IPS-18a (cell line): ENCODE measurements around the gene KPTN.
A peak's percentile ranks its signal among the peaks of the same experiment; 100 is the strongest.

ENCODE experiments used
- H3K27ac ChIP-seq: one replicate; pipeline ENCODE4 v1.5.1; 2013; ENCODE audit warnings: low read length
- H3K27me3 ChIP-seq: one replicate; pipeline ENCODE4 v1.6.1; 2013; ENCODE audit warnings: mild to moderate bottlenecking, low read length; ENCODE audit not compliant: control insufficient read depth, insufficient read depth
- H3K36me3 ChIP-seq: one replicate; pipeline ENCODE4 v1.6.1; 2013; ENCODE audit warnings: low read depth, low read length; ENCODE audit not compliant: control insufficient read depth
- H3K4me1 ChIP-seq: one replicate; pipeline ENCODE4 v1.6.1; 2013; ENCODE audit warnings: low read depth, low read length; ENCODE audit not compliant: control insufficient read depth
- H3K4me3 ChIP-seq: one replicate; pipeline ENCODE4 v1.5.1; 2013; ENCODE audit warnings: low read length
- H3K9ac ChIP-seq: one replicate; pipeline ENCODE4 v1.6.1; 2013; ENCODE audit warnings: mild to moderate bottlenecking, low read length, moderate library complexity
- H3K9me3 ChIP-seq: one replicate; pipeline ENCODE4 v1.6.1; 2013; ENCODE audit warnings: low read depth, low read length; ENCODE audit not compliant: control insufficient read depth

KPTN gene

GRCh38 chr19:47436712-47437401 lies 47.2 kb downstream of the KPTN start:
- no peaks in the 10 kb centered on the region for H3K27me3 ChIP-seq

GRCh38 chr19:47435883-47436417 lies 48.1 kb downstream of the KPTN start:
- Histone ChIP-seq H3K4me3 (no peak overlapping the region), H3K36me3 (no peaks in the 10 kb centered on the region), H3K27me3 (no peaks in the 10 kb centered on the region), H3K9me3 (no peaks in the 10 kb centered on the region), H3K9ac (no peak overlapping the region), H3K27ac (no peak overlapping the region), H3K4me1 (no peaks in the 10 kb centered on the region)

More at GRCh38 chr19:47436712-47437401, 47.2 kb downstream of the KPTN start:
- Histone ChIP-seq H3K9me3 (no peaks in the 10 kb centered on the region), H3K27ac (no peak overlapping the region), H3K4me1 (no peaks in the 10 kb centered on the region), H3K4me3 (no peak overlapping the region), H3K9ac (no peak overlapping the region), H3K36me3 (no peaks in the 10 kb centered on the region)

GRCh38 chr19:47435196-47435595 lies 48.8 kb downstream of the KPTN start:
- Histone ChIP-seq H3K27ac (no peak overlapping the region), H3K27me3 (peaks cover 6% of the 10 kb centered on the region), H3K36me3 (no peaks in the 10 kb centered on the region), H3K9ac (no peak overlapping the region), H3K4me1 (no peaks in the 10 kb centered on the region), H3K9me3 (no peaks in the 10 kb centered on the region), H3K4me3 (no peak overlapping the region)

- Histone ChIP-seq H3K27ac (no peak overlapping the region), H3K9me3 (no peaks in the 10 kb centered on the region), H3K4me3 (no peak overlapping the region), H3K9ac (no peak overlapping the region), H3K36me3 (no peaks in the 10 kb centered on the region), H3K27me3 (peaks cover 16% of the 10 kb centered on the region), H3K4me1 (no peaks in the 10 kb centered on the region)
Measured at GRCh38 chr19:47434088-47434487, 49.9 kb downstream of the KPTN start.

GRCh38 chr19:47433121-47433520 lies 50.9 kb downstream of the KPTN start:
- Histone ChIP-seq H3K4me3 (no peak overlapping the region), H3K27ac (no peak overlapping the region), H3K4me1 (no peaks in the 10 kb centered on the region), H3K9me3 (no peaks in the 10 kb centered on the region), H3K9ac (no peak overlapping the region), H3K36me3 (no peaks in the 10 kb centered on the region), H3K27me3 (peaks cover 18% of the 10 kb centered on the region)

GRCh38 chr19:47432499-47432898 lies 51.5 kb downstream of the KPTN start:
- no peaks in the 10 kb centered on the region for H3K9me3 ChIP-seq
- no peak overlapping the region for H3K27ac ChIP-seq
- peaks cover 4% of the 10 kb centered on the region for H3K4me1 ChIP-seq
- H3K27me3 ChIP-seq: peaks cover 18% of the 10 kb centered on the region
- H3K9ac ChIP-seq: no peak overlapping the region
- no peak overlapping the region for H3K4me3 ChIP-seq
- no peaks in the 10 kb centered on the region for H3K36me3 ChIP-seq

GRCh38 chr19:47432091-47432490 lies 51.9 kb downstream of the KPTN start:
- H3K4me3 ChIP-seq: no peak overlapping the region
- H3K4me1 ChIP-seq: peaks cover 6% of the 10 kb centered on the region
- peaks cover 18% of the 10 kb centered on the region for H3K27me3 ChIP-seq
- no peak overlapping the region for H3K9ac ChIP-seq
- H3K9me3 ChIP-seq: no peaks in the 10 kb centered on the region
- no peak overlapping the region for H3K27ac ChIP-seq
- H3K36me3 ChIP-seq: no peaks in the 10 kb centered on the region

- peaks cover 6% of the 10 kb centered on the region for H3K4me1 ChIP-seq
- H3K27me3 ChIP-seq: peaks cover 21% of the 10 kb centered on the region
- H3K9me3 ChIP-seq: no peaks in the 10 kb centered on the region
- H3K36me3 ChIP-seq: no peaks in the 10 kb centered on the region
- H3K4me3 ChIP-seq: peak overlapping the region; percentile 29
- H3K9ac ChIP-seq: no peak overlapping the region
- no peak overlapping the region for H3K27ac ChIP-seq
Measured at GRCh38 chr19:47430041-47430802, 53.8 kb downstream of the KPTN start.

- Histone ChIP-seq H3K36me3 (no peaks in the 10 kb centered on the region), H3K9ac (no peak overlapping the region), H3K9me3 (no peaks in the 10 kb centered on the region), H3K27me3 (peaks cover 21% of the 10 kb centered on the region), H3K27ac (no peak overlapping the region), H3K4me1 (peaks cover 6% of the 10 kb centered on the region), H3K4me3 (peak overlapping the region; percentile 29)
Measured at GRCh38 chr19:47429140-47429793, 54.8 kb downstream of the KPTN start.

GRCh38 chr19:47428177-47428894 lies 55.7 kb downstream of the KPTN start:
- Histone ChIP-seq H3K9me3 (no peaks in the 10 kb centered on the region), H3K4me1 (peaks cover 6% of the 10 kb centered on the region), H3K4me3 (peak overlapping the region; percentile 56), H3K9ac (no peak overlapping the region), H3K27me3 (peaks cover 28% of the 10 kb centered on the region), H3K27ac (no peak overlapping the region), H3K36me3 (no peaks in the 10 kb centered on the region)
